ENCODE measurements around the gene PARN. TPM values are rescaled to one million over a fixed set of nuclear protein-coding genes. Genes with fewer than 3 reads are reported as not detected.

PARN gene
- total RNA-seq, 4 donors from 2014 or later = 11.4 to 26.9 (median 20.7) TPM

DNA sequence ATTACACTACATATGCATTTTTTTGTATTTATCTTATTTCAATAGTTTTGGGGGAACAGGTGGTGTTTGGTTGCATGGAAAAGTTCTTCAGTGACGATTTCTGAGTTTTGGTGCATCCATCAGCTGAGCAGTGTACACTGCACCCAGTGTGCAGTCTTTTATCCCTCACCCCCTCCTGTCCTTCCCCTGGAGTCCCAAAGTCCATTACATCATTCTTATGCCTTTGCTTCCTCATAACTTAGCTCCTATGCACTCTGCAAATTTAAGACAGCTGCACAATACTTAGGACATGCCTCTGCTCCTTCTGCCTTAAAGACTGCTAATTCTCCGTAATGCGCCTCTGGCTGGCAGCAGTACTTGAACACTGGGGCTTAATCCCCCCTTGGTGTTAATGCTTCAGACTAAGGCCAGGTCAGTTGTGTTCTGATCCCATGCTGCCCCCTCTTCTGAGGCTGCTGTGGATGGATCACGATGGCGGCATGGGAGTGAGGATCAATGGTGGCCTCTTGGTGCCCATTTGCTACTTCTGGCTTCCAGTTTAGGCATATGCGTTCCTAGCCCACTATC lies 146.2 kb downstream of the PARN start:
- intact Hi-C loops (cut with DNase I) = loop anchor here (10.0 kb wide), 1 partner anchor 69 kb away; no protein-coding TSS in a partner anchor
- Histone ChIP-seq H3K9me3 (peaks cover 0 to under 1% (median 0%) of the 10 kb centered on the region in 3 donors), H3K4me3 (no peak overlapping the region), H3K27me3 (no peaks in the 10 kb centered on the region), H3K27ac (no peak overlapping the region), H3K36me3 (peaks cover 0 to 34% (median 0%) of the 10 kb centered on the region in 3 donors), H3K4me1 (peaks cover 9 to 30% (median 12%) of the 10 kb centered on the region in 3 donors)
- TF ChIP-seq CTCF (IDR thresholded peaks at IDR 0.05) (no peak), POLR2A (IDR thresholded peaks at IDR 0.05) (no peak)
- WGBS, 2 donors = 95 to 96% methylated on average over 5 of the region's 6 CpGs
- no peak for DNase-seq

GRCh38 chr16:14476183-14476582 lies 153.9 kb downstream of the PARN start:
- H3K4me1 ChIP-seq = peaks cover 0 to 23% (median 0%) of the 10 kb centered on the region in 3 donors
- intact Hi-C loops (cut with DNase I) = no loop called here
- H3K36me3 ChIP-seq = peaks cover 0 to 28% (median 0%) of the 10 kb centered on the region in 3 donors
- no peak for TF ChIP-seq POLR2A (IDR thresholded peaks at IDR 0.05)
- H3K27ac ChIP-seq = no peak overlapping the region
- H3K9me3 ChIP-seq = peaks cover 0 to 4% (median 0%) of the 10 kb centered on the region in 3 donors
- WGBS, 2 donors = 69 to 79% methylated on average over 1 of the region's 1 CpG
- H3K4me3 ChIP-seq = no peak overlapping the region
- no peak for DNase-seq
- no peaks in the 10 kb centered on the region for H3K27me3 ChIP-seq

DNA sequence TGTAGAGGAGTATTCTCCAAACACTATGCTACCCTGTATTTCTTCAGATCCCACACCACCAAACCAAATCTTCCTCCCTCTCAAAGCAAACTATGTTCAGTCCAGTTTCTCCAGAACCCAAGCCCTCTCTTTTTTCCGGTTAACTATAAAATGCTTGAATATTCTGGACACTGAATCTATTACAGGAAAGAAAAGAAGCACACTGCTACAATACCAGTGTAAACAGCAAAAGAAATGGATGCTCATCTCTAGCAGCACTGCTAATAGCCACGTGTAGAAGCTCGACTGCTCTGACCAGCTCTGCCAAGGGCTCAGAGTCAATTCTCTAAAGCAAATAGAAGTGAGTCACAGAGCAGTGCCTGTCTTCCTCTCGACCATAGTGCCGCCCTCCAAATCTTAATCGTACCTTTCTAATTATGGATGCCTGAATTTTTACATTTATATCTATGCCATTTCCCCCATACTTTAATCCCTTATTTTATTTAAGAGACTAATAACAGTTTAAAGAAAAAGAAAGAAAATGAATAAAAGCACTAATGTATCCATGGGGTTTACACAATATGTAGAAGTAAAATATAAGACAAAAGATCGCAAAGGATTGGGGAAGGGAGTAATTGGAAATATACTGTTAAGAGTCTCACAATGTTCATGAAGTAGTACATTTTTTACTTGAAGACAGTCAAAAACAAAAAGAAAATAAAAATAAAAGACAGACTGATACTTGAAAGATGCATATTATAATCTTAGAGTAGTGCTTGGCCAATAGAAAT lies 154.5 kb downstream of the PARN start:
- intact Hi-C loops (cut with DNase I) = no loop called here
- Histone ChIP-seq H3K9me3 (peaks cover 0 to 4% (median 0%) of the 10 kb centered on the region in 3 donors), H3K4me3 (no peak overlapping the region), H3K4me1 (peaks cover 0 to 23% (median 0%) of the 10 kb centered on the region in 3 donors), H3K27me3 (no peaks in the 10 kb centered on the region), H3K27ac (no peak overlapping the region), H3K36me3 (peaks cover 0 to 22% (median 0%) of the 10 kb centered on the region in 3 donors)
- 37 to 57% methylated on average over 7 of the region's 7 CpGs for WGBS, 2 donors
- TF ChIP-seq CTCF (IDR thresholded peaks at IDR 0.05) (no peak), POLR2A (IDR thresholded peaks at IDR 0.05) (no peak)
- no peak for DNase-seq

DNA sequence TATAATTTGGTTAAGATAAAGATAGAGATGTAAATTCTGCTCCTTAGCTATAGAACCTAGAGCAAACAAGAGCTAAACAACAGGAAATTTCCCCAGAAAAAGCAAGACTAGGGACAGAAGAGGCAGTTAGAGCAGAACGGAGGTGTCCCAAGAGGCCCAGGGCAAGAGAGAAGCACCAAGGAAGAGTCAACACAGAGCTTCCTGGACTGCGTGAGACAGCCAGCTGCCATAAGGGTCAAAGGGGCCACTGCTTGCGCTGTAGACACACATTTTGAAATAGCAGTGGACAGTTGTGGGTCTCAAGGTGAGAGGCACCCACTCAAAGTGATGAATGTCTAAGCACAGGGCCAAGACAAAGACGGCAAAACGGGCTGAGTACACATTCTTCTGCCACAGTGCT lies 156.6 kb downstream of the PARN start:
- 93 to 99% methylated on average over 5 of the region's 5 CpGs for WGBS, 2 donors
- Histone ChIP-seq H3K4me3 (no peak overlapping the region), H3K9me3 (no peaks in the 10 kb centered on the region), H3K36me3 (peaks cover 0 to 4% (median 0%) of the 10 kb centered on the region in 3 donors), H3K4me1 (peaks cover 0 to 23% (median 0%) of the 10 kb centered on the region in 3 donors), H3K27me3 (no peaks in the 10 kb centered on the region), H3K27ac (no peak overlapping the region)
- intact Hi-C loops (cut with DNase I) = no loop called here
- no peak for DNase-seq
- TF ChIP-seq POLR2A (IDR thresholded peaks at IDR 0.05) = no peak
- no peak for TF ChIP-seq CTCF (IDR thresholded peaks at IDR 0.05)

GRCh38 chr16:14472357-14472756 lies 157.7 kb downstream of the PARN start:
- WGBS, 2 donors = 75 to 95% methylated on average over 2 of the region's 2 CpGs
- DNase-seq = no peak
- no peak overlapping the region for H3K4me3 ChIP-seq
- TF ChIP-seq POLR2A (IDR thresholded peaks at IDR 0.05) (no peak), CTCF (IDR thresholded peaks at IDR 0.05) (no peak)
- no peaks in the 10 kb centered on the region for H3K27me3 ChIP-seq
- no peak overlapping the region for H3K27ac ChIP-seq
- no peaks in the 10 kb centered on the region for H3K36me3 ChIP-seq
- peaks cover 0 to 23% (median 0%) of the 10 kb centered on the region in 3 donors for H3K4me1 ChIP-seq
- H3K9me3 ChIP-seq = no peaks in the 10 kb centered on the region
- intact Hi-C loops (cut with DNase I) = no loop called here
